GM19238 (cell line): ENCODE data around the gene PCNX3.
A peak's percentile ranks its signal among the peaks of the same experiment; 100 is the strongest.
"Not testable (repeated sequence)": the region's sequence is repeated elsewhere in the genome, so short reads cannot be mapped to it uniquely, and the experiment has no call there.

ENCODE experiments used
- DNase-seq: peaks from one replicate; pipeline ENCODE4 v3.0.0; 2011; ENCODE audit warnings: low spot score; ENCODE audit not compliant: insufficient read length

PCNX3 gene

GRCh38 chr11:65639228-65639597 lies 23.6 kb downstream of the PCNX3 start:
- DNase-seq = not testable (repeated sequence)

GRCh38 chr11:65639623-65640482 lies 24.3 kb downstream of the PCNX3 start:
- peak; percentile 86 for DNase-seq

GRCh38 chr11:65640483-65641296 lies 25.1 kb downstream of the PCNX3 start:
- DNase-seq = peak; percentile 61

- DNase-seq = no peak
Measured at GRCh38 chr11:65641297-65642013, 25.9 kb downstream of the PCNX3 start.

- DNase-seq = no peak
Measured at GRCh38 chr11:65642014-65642671, 26.6 kb downstream of the PCNX3 start.

GRCh38 chr11:65643971-65644370 lies 28.4 kb downstream of the PCNX3 start:
- DNase-seq = no peak

GRCh38 chr11:65644837-65645236 lies 29.3 kb downstream of the PCNX3 start:
- DNase-seq = no peak

GRCh38 chr11:65645710-65646109 lies 30.1 kb downstream of the PCNX3 start:
- no peak for DNase-seq

- no peak for DNase-seq
Measured at GRCh38 chr11:65646288-65646957, 30.8 kb downstream of the PCNX3 start.

GRCh38 chr11:65646958-65647701 lies 31.6 kb downstream of the PCNX3 start:
- DNase-seq = no peak

GRCh38 chr11:65648997-65649493 lies 33.5 kb downstream of the PCNX3 start:
- no peak for DNase-seq

GRCh38 chr11:65649656-65650546 lies 34.3 kb downstream of the PCNX3 start:
- no peak for DNase-seq

GRCh38 chr11:65650547-65651338 lies 35.2 kb downstream of the PCNX3 start:
- DNase-seq = no peak

- no peak for DNase-seq
Measured at GRCh38 chr11:65651339-65651588, 35.7 kb downstream of the PCNX3 start.

- no peak for DNase-seq
Measured at GRCh38 chr11:65651589-65652510, 36.3 kb downstream of the PCNX3 start.

- DNase-seq = peak; percentile 99
Measured at GRCh38 chr11:65652511-65653228, 37.1 kb downstream of the PCNX3 start.
